Astrocyte of the spinal cord (primary cell): ENCODE data around the gene TRIM50.
A peak's percentile ranks its signal among the peaks of the same experiment; 100 is the strongest.

Source experiments
- DNase-seq: peaks from one replicate; pipeline ENCODE4 v3.0.0; 2011; ENCODE audit warnings: low read depth, low spot score
- H3K4me3 ChIP-seq: 2 replicates; pipeline ENCODE4 v1.5.1; 2011; ENCODE audit warnings: low read depth, mild to moderate bottlenecking, low read length, moderate library complexity
- in situ Hi-C: cut with HindIII; loops from 2 replicates; pipeline ENCODE4 v1.10.0; 2017; ENCODE audit warnings: low sequenced_read_pairs
- TF ChIP-seq, protein P1 (sequence below): IDR thresholded peaks from 2 replicates; pipeline ENCODE4 v1.5.1; 2012; ENCODE audit warnings: low read depth, mild to moderate bottlenecking, low read length, inconsistent platforms

The TRIM50 gene

DNA sequence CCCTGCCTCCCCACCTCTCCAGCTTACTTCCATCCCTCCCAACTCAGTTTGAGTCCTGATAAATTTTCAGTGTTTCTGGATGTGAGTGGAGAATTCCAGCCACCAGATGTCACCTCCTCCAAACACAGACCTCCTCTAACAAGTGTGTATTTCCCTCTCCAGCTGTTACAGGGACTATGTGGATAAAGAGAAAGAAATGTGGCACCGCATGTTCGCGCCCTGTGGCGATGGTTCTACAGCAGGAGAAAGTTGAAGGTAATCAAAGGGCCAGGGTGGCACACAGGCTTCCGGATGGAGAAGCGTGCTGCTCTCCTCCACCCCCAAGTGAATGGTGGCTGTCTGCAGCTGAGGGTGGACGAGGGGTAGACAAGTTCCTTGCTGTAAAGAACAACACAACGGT, 14.8 kb upstream of the TRIM50 start:
- DNase-seq, result peak; percentile 60
- H3K4me3 ChIP-seq, result no peak overlapping the region
- in situ Hi-C loops, result no loop called here
- TF ChIP-seq, protein P1, sequence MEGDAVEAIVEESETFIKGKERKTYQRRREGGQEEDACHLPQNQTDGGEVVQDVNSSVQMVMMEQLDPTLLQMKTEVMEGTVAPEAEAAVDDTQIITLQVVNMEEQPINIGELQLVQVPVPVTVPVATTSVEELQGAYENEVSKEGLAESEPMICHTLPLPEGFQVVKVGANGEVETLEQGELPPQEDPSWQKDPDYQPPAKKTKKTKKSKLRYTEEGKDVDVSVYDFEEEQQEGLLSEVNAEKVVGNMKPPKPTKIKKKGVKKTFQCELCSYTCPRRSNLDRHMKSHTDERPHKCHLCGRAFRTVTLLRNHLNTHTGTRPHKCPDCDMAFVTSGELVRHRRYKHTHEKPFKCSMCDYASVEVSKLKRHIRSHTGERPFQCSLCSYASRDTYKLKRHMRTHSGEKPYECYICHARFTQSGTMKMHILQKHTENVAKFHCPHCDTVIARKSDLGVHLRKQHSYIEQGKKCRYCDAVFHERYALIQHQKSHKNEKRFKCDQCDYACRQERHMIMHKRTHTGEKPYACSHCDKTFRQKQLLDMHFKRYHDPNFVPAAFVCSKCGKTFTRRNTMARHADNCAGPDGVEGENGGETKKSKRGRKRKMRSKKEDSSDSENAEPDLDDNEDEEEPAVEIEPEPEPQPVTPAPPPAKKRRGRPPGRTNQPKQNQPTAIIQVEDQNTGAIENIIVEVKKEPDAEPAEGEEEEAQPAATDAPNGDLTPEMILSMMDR, result peak; percentile 67

DNA sequence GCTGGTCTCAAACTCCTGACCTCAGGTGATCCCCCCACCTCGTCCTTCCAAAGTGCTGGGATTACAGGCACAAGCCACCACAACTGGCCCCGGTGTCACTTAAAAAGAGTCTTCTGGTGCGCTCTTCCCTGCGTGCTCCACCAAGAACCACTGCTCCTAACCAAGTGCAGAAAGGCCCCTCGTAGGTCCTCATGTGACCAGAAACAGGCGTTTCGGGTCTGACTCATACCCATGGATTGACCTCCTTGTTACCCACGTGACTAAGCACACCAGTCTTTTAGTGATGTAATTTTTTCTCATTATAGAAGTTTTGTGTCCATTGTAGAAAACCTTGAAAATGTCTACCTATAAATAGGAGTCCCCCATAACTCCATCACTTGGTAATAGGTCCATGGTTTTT, 14.0 kb upstream of the TRIM50 start:
- TF ChIP-seq, protein P1, result no peak
- peak; percentile 74 for DNase-seq
- in situ Hi-C loops, result no loop called here
- no peak overlapping the region for H3K4me3 ChIP-seq

DNA sequence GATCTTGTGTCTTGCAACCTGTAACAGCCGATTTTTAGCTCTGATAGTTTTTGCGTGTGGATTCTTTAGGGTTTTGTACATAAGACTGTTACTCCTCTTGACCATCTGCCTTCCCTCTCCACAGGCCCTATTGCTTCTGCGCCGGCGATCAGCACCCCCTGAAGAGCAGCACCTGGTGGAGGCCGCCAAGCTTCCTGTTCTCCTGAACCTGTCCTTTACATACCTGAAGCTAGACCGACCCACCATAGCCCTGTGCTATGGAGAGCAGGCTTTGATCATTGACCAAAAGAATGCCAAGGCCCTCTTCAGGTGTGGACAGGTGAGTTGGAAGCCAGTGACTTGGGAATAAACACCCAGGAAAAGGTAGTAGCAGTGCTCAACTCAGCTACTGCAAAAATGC, 12.6 kb upstream of the TRIM50 start:
- in situ Hi-C loops, result no loop called here
- no peak for DNase-seq
- no peak overlapping the region for H3K4me3 ChIP-seq
- TF ChIP-seq, protein P1, result no peak

DNA sequence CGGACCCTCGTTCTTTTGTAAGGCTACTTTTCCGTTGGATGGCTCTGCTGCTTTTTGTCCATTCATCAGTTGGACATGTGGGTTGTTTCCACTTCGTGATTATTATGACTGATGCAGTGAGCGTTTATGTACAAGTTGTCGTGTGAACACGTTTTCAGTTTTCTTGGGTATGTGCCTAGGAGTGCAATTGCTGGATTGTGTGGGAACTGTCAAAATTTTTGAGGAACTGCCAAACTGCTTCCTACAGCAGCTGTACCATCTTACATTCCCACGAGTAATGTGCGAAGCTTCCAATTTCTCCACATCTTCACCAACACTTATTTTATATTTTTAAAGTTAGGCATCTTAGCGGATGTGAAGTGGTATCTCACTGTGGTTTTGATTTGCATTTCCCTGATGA, 10.4 kb upstream of the TRIM50 start:
- no peak for DNase-seq
- in situ Hi-C loops, result no loop called here
- H3K4me3 ChIP-seq, result no peak overlapping the region
- TF ChIP-seq, protein P1, result no peak

DNA sequence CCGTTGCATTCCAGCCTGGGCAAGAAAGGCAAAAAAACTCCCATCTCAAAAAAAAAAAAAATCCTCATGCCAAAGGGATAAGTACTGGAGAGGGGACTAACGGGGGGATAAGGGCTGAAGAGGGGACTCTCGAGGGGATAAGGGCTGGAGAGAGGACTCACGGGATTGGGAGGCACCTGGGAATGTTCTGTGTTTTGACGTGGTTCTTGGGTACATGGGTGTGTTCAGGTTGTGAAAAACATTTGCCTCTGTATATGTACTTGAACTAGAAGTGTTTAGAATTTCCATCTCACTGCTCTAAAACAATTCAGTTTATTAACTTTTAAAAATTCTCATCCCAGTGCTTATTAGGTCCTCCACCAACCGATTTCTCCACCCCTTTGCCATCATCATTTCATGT, 4.6 kb upstream of the TRIM50 start:
- TF ChIP-seq, protein P1, result no peak
- in situ Hi-C loops, result no loop called here
- no peak for DNase-seq

DNA sequence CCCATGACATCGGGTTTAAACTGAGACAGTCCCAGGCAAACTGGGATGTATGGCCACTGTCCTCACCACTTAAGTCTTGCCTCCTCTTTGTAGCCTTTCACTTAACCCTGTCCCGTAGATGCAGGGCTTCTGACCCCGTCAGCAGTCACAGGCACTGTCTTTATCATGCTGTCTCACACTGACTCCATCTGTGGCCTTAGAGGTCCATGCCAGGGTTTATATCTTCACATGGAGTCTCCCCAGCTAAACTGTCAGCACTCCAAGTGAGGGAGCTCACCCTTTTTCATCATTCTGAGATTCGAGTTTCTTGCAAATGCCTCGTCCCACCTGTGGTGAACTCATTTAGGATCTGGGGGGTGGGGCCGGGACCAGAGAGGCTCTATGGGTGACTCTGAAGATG, 2.9 kb upstream of the TRIM50 start:
- in situ Hi-C loops, result no loop called here
- TF ChIP-seq, protein P1, result no peak
- no peak overlapping the region for H3K4me3 ChIP-seq
- DNase-seq, result no peak

More for the DNA sequence above, 4.6 kb upstream of the TRIM50 start:
- no peak overlapping the region for H3K4me3 ChIP-seq

DNA sequence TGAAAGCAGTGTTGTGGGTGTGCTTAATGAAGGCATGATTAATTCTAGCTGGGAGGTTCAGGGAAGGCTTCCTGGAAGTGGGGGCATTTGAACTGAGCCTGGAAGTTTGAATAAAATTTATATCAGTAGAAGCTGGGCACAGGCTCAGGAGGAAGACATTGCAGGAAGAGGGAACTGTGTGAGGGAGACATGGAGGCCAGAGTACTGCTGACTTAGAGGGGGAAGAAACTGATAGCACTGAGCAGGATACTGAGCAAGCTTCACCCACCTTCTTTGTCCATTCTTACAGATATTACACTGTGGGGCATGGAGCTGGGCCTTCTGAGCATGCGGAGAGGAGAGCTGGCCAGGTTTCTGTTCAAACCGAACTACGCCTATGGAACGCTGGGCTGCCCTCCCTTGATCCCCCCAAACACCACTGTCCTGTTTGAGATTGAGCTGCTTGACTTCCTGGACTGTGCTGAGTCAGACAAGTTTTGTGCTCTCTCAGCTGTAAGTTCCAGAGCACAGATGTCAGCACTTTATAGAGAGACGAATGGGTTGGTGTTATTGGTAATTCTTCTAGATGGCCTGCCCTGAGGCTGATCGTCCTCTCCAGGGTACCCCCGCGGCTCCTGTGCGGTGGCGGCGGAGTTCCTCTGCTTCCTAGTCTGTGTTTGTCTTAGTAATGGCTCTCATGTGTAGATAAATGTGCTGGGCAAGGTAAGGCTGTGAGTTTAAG, 2.1 kb upstream of the TRIM50 start:
- TF ChIP-seq, protein P1, result no peak
- in situ Hi-C loops, result no loop called here
- H3K4me3 ChIP-seq, result no peak overlapping the region
- DNase-seq, result peak; percentile 28
